Erythroblast (primary cell): ENCODE data around the gene FRMD4A.

Experiments used
- DNase-seq, 2 experiments: peaks; one replicate each; lab custom pipeline; 2025; lab: John Stamatoyannopoulos, UW
- GATA1 ChIP-seq: IDR thresholded peaks from 2 replicates; pipeline ENCODE4 v1.6.1; 2011; ENCODE audit warnings: low read depth, mild to moderate bottlenecking, control low read depth, low read length, moderate library complexity
- POLR2A ChIP-seq: IDR thresholded peaks from 2 replicates; pipeline ENCODE4 v1.6.1; 2011; ENCODE audit warnings: mild to moderate bottlenecking, low read length

FRMD4A gene

DNA sequence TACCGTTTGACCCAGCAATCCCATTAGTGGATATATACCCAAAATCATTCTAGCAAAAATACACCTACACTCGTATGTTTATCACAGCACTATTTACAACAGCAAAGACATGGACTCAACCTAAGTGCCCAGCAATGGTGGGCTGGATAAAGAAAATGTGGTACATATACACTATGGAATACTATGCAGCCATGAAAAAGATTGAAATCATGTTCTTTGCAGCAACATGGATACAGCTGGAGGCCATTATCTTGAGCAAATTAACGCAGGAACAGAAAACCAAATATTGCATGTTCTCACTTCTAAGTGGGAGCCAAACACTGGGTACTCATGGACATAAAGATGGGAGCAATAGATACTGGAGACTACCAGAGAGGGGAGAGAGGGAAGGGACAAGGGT lies 223.9 kb downstream of the FRMD4A start:
- TF ChIP-seq POLR2A (no peak), GATA1 (no peak)
- no peak for DNase-seq

DNA sequence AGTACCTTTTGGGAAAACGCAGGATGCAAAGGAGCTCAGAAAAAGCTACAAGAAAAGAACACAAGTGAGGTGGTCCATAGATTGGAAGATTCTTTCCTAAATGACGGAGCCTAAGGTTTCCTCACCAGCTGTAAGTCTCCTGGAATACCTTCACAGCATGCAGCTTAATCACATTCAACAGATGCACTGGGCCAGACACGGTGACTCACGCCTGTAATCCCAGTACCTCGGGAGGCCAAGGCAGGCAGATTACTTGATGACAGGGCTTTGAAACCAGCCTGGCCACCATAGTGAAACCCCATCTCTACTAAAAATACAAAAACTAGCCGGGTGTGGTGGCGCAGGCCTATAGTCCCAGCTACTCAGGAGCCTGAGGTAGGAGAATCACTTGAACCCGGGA lies 228.7 kb downstream of the FRMD4A start:
- no peak for DNase-seq
- TF ChIP-seq GATA1 (no peak), POLR2A (no peak)

DNA sequence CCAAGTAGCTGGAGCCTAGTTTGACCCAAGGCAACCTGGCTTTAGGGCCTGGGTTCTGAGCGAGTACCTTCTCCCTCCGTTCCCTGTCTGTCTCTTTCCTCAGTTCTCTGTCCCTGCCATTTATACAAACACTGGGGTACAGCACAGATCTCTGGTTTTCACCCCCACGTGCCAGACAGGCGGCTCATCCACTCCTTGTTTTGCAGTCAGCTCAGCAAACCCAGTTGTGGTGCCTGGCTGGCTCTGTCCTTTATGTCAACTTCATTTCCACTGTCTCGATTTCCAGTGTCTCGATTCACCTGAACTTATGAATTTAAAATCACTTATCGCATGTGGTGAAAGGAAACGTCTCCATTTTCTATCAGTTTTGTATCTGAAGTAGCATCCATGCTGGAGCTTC lies 230.8 kb downstream of the FRMD4A start:
- TF ChIP-seq GATA1 (no peak), POLR2A (no peak)
- DNase-seq: no peak

DNA sequence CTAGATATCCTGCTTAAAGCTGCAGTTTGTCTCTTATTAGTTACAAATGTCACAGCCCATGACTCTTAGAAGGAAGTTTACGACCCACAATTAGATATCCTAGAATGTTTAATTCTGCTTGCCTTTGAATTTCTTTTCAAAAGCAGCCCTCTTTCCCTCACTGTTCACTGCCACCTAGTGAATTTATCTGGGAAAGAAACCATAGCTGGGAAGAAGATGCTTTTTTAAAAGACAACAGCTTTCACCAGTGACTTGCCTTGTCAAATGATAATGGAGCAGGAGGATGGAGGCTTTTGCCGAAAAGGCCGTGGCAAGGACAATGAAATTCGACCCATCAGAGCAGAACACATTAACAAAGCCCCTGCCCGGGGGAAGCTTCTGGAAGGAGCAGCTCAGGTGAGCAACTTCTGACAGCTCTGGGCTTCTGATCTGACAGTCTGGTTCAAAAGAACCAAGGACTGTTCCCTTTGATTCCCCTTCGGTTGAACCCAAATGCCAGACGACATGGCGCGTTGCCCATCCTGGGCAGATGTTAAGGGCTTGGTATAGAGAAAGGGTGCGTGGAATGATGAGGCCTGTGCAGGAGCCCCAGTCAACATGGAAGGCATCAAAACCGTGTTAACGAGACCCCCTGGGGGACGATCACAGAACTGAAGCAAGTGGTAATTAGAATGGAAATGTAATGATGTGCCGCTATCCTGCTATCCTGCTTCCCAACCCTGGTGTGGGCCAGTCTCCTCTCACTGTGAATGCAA lies 236.8 kb downstream of the FRMD4A start:
- DNase-seq: no peak

DNA sequence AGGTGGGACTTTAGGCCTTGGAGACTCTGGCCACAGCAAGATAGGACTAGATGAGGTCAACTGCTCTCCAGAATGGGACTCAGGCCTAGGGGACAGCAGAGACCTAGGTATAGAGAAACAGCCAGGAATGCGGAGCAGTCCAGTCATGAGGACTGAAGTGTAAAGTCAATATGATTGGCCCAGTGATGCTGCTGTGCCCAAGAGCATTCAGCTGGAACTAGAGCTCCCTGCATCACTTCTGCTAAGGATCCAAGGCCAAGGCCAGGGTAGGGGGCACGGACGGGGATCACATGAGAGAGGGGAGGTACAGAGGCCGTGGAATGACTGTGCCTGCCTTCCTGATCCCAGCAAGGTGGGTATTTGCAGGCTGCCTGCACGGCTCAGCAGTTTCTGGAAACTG lies 237.9 kb downstream of the FRMD4A start:
- DNase-seq: no peak
- no peak for TF ChIP-seq POLR2A
- no peak for TF ChIP-seq GATA1

More for the DNA sequence above, 236.8 kb downstream of the FRMD4A start:
- TF ChIP-seq POLR2A (no peak), GATA1 (no peak)

DNA sequence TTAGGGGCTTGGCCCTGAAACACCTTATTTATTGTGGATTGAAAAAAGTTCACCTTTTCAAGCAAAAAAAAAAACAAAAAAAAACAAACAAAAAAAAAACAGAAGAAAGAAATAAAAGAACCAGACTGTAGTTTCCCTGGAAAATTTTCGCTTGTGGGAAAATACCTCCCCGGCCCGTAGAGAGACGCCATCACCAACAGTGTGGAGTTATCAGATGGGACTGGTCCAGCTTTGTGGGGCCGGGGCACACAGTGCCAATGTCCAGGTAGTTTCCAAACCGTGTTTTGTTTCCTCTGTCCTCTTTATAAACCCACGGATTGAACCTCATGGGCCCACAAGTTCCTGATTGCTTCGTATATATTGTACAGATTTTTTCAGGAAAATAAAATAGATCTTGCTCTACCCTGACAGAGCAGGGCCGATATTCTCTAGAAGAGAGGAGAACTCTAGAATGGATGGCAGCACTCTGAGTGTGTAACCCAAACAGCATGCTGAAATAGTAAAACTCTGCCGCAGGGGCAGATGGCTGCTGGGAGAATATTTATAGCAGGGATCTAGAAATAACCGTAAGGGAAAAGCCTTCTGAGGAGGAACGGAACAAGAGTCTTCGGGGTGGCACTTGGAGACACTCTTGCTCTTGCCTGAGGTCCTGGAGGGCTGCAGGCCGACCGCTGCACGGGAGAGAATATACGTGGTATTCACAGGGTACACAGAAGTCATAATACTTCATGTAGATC lies 241.0 kb downstream of the FRMD4A start:
- DNase-seq: no peak
- TF ChIP-seq POLR2A (no peak), GATA1 (no peak)

DNA sequence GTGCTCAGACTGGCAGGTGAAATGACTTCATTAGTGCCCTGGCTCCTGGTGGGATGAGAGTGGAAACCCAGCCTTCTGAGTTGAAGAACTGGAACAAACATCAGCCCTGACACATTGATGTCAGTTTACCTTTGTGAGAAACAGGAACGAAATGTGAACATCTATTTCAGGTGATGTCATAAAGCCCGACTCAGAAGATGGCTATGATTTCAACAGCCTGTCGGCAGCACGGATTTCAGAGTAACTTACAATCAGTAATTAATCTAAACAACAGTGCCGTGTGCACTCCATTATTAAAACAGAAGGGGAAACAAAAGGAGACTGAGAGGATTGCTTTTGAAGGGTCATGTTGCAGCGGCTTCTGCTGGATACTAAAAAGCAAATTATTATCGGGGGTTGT lies 243.2 kb downstream of the FRMD4A start:
- TF ChIP-seq POLR2A (no peak), GATA1 (no peak)

DNA sequence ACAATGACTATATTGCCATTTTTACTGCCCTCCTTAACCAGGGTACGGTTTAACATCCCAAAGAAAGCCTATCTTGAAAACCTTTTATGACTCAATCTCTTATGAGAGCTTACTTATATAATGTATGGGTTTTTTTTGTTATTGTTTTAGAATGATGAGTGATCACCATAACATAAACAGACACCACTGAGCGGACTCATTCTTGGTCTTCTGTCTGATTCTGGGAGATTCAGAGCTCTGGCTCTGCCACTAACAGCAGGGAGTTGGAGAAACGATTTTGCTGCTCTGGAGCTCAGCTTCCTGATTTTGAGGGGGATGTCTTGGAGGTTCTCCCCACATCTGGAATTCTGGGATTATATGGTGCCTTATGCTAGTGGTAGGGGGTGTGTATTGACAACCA lies 244.1 kb downstream of the FRMD4A start:
- TF ChIP-seq GATA1: no peak
- no peak for TF ChIP-seq POLR2A
- DNase-seq: no peak

More for the DNA sequence above, 243.2 kb downstream of the FRMD4A start:
- DNase-seq: no peak

DNA sequence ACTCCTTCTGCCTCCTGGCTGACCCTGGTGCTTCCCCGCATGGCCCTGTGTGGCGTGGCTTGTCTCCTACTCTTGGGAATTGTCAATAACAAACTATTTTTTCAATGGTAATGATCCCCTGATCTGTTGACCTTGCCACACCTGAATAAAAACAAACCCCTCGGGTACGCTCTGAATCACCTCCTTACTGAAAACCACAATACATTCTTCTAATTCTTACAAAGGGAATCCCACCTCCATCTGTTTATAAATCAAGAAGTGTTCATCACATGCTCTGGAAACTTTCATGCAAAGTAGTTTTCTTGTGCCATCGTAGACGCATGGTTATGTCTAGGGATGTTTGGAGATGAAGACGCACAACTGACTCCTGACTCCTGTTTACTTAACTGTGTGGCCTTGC lies 245.8 kb downstream of the FRMD4A start:
- TF ChIP-seq GATA1 (no peak), POLR2A (no peak)
- DNase-seq: no peak

DNA sequence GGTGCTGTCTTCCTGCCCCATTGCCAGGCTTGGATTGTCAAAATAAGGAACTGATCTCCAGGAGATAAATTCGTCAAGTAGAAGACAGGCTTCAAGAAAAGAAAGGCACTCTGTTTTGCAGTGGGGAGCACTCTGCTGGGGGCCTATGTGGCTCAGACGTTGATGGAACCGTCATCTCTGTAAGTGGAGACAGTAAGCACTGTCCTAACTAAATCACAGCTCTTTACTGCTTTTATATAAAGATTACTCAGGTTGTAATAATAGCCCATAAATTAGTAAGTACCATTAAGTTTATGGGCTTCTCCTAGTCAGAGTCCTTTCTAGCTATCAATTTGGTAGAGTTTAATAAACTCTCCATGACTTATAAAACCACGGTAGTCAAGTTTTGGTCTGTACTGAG lies 249.9 kb downstream of the FRMD4A start:
- TF ChIP-seq POLR2A: no peak
- TF ChIP-seq GATA1: no peak
- DNase-seq: no peak

DNA sequence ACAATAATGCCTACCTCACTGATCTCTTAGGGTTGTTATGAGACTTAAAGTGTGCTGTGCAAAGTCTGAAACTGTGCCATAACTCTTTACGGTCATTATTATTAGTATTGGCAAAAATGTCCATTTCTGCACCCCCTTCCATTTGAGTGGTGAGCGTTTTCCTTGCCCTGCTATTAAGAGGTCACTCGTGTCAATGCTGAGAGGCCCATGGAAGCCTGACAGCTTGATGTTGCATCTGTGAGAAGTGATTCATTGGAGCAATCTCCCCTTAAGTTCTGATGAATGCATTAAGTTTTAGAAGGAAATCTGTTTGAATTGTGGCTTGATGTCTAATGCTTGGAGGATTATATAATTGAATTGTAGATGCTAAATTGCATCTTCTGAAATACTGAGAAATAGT lies 253.3 kb downstream of the FRMD4A start:
- no peak for DNase-seq
- TF ChIP-seq POLR2A (no peak), GATA1 (no peak)

DNA sequence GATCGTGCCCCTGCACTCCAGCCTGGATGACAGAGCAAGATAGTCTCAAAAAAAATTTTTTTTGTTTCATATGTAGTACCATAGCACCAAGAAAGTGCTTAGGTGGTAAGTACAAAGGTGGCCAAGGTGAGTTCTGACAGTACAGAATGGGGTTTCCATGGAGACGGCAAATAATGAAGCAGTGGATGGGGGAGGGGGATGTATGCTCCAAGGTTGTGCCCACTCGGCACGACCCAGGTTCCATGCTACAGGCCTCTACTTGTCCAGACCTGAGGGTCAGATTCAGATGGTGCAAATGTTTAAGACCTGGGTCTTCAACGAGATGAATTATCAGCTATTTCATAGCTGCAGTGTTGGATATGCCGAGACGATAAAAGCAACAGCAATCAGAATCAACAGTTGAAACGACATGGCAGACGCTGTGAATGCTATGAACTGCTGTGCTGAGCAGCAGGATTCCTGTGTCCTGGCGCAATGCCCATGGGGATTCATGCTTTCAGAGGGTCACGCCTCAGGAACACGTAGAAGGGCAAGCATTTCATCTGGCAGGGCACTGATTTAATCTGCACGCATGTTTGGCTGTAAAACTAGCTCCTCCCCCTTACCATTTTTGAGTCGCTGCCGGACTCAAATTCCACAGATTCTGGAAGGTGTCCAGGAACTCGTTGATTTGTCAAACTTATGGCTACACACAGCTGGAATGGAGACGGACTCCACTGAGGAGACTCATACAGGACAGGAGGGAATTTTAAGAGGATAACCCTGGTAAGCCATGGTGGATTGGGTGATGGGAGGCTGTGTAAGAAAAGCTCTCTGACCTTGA lies 256.5 kb downstream of the FRMD4A start:
- TF ChIP-seq GATA1 (no peak), POLR2A (no peak)
- DNase-seq: no peak

DNA sequence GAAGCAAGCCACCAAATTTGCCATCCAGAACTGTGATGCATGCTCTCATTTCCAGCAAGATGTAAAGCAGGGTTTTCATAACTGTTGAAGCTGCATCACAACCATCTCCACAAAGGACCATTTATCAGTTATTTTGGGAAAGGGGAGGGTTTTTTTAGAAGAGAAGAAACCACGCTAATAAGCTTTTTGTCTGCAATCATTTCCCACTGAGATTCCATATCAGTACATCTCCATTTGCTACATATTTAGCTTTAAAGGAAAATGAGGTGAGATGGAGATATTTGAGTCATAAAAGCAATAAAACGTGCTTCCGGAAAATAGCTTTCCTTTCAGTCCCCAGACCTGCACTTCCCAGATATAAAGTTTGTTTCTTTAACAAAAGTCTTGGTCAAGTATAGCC lies 258.2 kb downstream of the FRMD4A start:
- TF ChIP-seq GATA1: no peak
- TF ChIP-seq POLR2A: no peak
- DNase-seq: no peak

DNA sequence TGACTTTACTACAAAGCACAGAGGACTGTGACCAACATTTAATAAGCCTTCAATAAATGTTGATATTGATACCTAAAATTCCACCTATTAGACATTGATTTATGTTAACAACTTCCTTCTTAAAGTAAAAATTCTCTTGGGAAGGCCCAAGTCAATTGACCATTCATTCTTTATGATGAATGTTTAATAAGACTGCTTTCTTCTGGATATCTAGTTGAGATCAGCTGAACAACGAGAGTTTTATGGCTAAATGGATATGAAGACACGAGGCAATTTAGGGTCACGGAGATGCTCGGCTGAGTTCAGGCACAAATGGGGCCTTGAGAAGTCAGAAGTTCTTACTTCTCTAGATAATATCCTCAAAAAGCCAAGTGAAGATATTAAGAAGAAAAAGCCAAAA lies 258.8 kb downstream of the FRMD4A start:
- no peak for DNase-seq
- TF ChIP-seq POLR2A (no peak), GATA1 (no peak)
